Panc1 (cell line): ENCODE measurements around the gene DEPP1.

Experiments used
- SIN3A ChIP-seq: IDR thresholded peaks from 2 replicates; pipeline ENCODE4 v1.6.1; 2012; ENCODE audit warnings: low read depth, mild to moderate bottlenecking, low read length, moderate library complexity, borderline replicate concordance; ENCODE audit not compliant: insufficient read depth
- TF ChIP-seq, protein P1 (sequence below): fragments of 450-650 bp; IDR thresholded peaks from 2 replicates; pipeline ENCODE4 v1.5.1; 2017; ENCODE audit warnings: mild to moderate bottlenecking

DNA sequence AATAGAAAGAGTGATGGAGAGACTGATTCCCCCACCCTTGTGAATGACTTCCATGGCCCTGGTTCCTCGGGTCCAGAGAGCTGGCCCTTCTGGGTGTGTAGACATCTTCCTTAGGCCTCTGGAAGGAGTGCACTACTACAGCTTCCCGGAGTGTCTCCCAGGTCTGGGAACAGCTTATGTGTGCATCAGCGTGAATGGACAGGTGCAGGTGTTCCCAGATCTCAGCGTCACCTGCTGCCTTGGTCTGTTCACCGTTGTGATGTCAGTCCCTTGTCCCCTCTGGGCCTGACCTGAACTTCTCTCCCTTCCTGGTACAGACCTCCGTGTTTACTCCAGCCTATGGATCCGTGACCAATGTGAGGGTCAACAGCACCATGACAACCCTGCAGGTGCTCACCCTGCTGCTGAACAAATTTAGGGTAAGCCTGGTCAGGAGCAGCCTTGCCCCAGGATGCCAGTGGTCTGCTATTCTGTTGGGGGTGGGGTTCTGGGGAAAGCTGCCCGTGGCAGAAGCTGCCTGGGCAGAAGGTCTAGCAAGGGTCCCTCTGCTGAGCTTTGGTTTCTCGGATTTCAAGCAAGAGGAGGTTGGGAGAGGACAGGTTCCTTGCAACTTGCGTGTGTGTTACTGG, 10.5 kb upstream of the DEPP1 start:
- TF ChIP-seq, protein P1, sequence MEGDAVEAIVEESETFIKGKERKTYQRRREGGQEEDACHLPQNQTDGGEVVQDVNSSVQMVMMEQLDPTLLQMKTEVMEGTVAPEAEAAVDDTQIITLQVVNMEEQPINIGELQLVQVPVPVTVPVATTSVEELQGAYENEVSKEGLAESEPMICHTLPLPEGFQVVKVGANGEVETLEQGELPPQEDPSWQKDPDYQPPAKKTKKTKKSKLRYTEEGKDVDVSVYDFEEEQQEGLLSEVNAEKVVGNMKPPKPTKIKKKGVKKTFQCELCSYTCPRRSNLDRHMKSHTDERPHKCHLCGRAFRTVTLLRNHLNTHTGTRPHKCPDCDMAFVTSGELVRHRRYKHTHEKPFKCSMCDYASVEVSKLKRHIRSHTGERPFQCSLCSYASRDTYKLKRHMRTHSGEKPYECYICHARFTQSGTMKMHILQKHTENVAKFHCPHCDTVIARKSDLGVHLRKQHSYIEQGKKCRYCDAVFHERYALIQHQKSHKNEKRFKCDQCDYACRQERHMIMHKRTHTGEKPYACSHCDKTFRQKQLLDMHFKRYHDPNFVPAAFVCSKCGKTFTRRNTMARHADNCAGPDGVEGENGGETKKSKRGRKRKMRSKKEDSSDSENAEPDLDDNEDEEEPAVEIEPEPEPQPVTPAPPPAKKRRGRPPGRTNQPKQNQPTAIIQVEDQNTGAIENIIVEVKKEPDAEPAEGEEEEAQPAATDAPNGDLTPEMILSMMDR: no peak
- TF ChIP-seq SIN3A: no peak
